ENCODE data around the gene IGFBP1.

DNA sequence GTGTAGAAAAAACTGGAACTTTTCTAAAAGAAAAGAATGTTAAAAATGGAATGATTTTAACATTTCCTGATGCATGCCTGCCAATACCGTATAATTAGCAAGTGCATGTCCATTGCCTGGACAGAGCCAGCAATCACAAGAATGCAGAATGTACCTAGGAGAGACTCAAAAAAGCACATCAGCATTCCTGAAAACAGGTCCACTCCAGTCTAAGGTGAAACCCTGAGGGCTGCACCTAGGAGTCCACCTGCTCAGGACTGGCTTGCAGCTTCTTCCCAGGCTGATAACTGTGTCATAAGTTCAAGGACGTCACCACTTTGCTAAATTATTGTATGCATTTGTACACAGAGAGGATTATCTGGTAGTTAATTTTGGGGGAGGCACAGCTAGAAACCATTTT lies 20.8 kb upstream of the IGFBP1 start:
- TF ChIP-seq, protein P1, sequence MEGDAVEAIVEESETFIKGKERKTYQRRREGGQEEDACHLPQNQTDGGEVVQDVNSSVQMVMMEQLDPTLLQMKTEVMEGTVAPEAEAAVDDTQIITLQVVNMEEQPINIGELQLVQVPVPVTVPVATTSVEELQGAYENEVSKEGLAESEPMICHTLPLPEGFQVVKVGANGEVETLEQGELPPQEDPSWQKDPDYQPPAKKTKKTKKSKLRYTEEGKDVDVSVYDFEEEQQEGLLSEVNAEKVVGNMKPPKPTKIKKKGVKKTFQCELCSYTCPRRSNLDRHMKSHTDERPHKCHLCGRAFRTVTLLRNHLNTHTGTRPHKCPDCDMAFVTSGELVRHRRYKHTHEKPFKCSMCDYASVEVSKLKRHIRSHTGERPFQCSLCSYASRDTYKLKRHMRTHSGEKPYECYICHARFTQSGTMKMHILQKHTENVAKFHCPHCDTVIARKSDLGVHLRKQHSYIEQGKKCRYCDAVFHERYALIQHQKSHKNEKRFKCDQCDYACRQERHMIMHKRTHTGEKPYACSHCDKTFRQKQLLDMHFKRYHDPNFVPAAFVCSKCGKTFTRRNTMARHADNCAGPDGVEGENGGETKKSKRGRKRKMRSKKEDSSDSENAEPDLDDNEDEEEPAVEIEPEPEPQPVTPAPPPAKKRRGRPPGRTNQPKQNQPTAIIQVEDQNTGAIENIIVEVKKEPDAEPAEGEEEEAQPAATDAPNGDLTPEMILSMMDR (IDR thresholded peaks at IDR 0.05): no peak
- no peak for TF ChIP-seq EZH2 (IDR thresholded peaks at IDR 0.05; ENCODE audit: borderline replicate concordance, insufficient read depth, low read depth, low read length, poor library complexity, severe bottlenecking)

All from B cell (primary cell).